ENCODE results near the gene IPCEF1. TPM values are rescaled to one million over a fixed set of nuclear protein-coding genes. Genes with fewer than 3 reads are reported as not detected.

Gene IPCEF1
- total RNA-seq, 1 experiment from 2014 or later = not detected

DNA sequence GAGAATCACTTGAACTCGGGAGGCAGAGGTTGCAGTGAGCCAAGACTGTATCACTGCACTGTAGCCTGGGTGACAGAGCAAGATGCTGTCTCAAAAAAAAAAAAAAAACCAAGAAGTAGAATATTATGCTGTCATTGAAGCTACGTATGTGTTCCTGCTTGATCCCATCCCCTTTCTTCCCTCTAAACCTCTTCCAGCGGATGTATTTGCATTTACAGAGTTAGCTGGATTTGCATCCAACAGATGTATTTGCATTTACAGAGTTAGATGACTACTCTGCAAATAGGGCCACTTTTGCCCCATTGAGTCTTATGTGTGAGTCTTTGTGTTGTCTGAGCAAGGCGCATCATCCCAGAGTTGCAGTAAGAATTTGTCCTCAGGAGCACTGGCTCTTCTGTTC is 24.9 kb upstream of the IPCEF1 start:
- Mint-ChIP-seq H3K4me1 (ENCODE audit: insufficient read depth, unreplicated experiment) (no peaks in the 10 kb centered on the region), H3K36me3 (ENCODE audit: insufficient read depth, unreplicated experiment) (no peaks in the 10 kb centered on the region), H3K27me3 (ENCODE audit: insufficient read depth, unreplicated experiment) (peaks cover 11% of the 10 kb centered on the region), H3K27ac (ENCODE audit: low read depth, unreplicated experiment) (no peak overlapping the region), H3K9me3 (ENCODE audit: unreplicated experiment) (no peaks in the 10 kb centered on the region), H3K4me3 (ENCODE audit: unreplicated experiment) (no peak overlapping the region)
- intact Hi-C loops (cut with micrococcal nuclease) = no loop called here
- CTCF ChIA-PET = interaction anchor here (0.8 to 1.3 kb wide), 2 partner anchors 11 to 228 kb away, joined by 3 to 4 read pairs; no protein-coding TSS in a partner anchor
- no TSS peak for BruUV-seq (replicated peaks)
- TF ChIP-seq, protein P1, sequence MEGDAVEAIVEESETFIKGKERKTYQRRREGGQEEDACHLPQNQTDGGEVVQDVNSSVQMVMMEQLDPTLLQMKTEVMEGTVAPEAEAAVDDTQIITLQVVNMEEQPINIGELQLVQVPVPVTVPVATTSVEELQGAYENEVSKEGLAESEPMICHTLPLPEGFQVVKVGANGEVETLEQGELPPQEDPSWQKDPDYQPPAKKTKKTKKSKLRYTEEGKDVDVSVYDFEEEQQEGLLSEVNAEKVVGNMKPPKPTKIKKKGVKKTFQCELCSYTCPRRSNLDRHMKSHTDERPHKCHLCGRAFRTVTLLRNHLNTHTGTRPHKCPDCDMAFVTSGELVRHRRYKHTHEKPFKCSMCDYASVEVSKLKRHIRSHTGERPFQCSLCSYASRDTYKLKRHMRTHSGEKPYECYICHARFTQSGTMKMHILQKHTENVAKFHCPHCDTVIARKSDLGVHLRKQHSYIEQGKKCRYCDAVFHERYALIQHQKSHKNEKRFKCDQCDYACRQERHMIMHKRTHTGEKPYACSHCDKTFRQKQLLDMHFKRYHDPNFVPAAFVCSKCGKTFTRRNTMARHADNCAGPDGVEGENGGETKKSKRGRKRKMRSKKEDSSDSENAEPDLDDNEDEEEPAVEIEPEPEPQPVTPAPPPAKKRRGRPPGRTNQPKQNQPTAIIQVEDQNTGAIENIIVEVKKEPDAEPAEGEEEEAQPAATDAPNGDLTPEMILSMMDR (IDR thresholded peaks at IDR 0.05; ENCODE audit: unreplicated experiment) = no peak
- no peak for DNase-seq (ENCODE audit: unreplicated experiment)
- POLR2A ChIA-PET = no interaction called here

DNA sequence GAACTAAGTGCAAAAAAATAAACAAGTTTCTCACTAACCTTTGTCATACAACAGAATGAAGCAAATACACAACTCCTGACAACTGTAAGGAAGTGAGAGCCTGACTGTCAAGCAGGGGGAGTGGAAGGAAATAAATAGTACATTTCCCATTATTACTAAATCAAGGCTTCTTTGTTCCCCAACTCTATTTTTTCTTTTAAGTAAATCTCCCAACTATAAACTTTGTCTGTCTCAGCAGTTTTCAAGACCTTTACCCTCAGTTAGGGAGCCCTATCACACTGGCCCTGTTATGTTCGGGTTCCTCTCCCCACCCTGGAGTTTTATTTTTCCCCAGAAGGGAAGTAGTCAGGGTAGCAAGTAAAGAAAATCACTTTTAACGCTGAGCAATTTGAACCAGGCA is 24.1 kb upstream of the IPCEF1 start:
- POLR2A ChIA-PET = no interaction called here
- no peaks in the 10 kb centered on the region for H3K4me1 Mint-ChIP-seq (ENCODE audit: insufficient read depth, unreplicated experiment)
- H3K4me3 Mint-ChIP-seq (ENCODE audit: unreplicated experiment) = no peak overlapping the region
- CTCF ChIA-PET = interaction anchor here (1.3 kb wide), 1 partner anchor 10 kb away, joined by 4 read pairs; no protein-coding TSS in a partner anchor
- H3K36me3 Mint-ChIP-seq (ENCODE audit: insufficient read depth, unreplicated experiment) = no peaks in the 10 kb centered on the region
- TF ChIP-seq, protein P1 (IDR thresholded peaks at IDR 0.05; ENCODE audit: unreplicated experiment) = no peak
- intact Hi-C loops (cut with micrococcal nuclease) = no loop called here
- no peak for DNase-seq (ENCODE audit: unreplicated experiment)
- BruUV-seq (replicated peaks) = no TSS peak
- H3K27ac Mint-ChIP-seq (ENCODE audit: low read depth, unreplicated experiment) = no peak overlapping the region
- peaks cover 8% of the 10 kb centered on the region for H3K27me3 Mint-ChIP-seq (ENCODE audit: insufficient read depth, unreplicated experiment)
- H3K9me3 Mint-ChIP-seq (ENCODE audit: unreplicated experiment) = no peaks in the 10 kb centered on the region

DNA sequence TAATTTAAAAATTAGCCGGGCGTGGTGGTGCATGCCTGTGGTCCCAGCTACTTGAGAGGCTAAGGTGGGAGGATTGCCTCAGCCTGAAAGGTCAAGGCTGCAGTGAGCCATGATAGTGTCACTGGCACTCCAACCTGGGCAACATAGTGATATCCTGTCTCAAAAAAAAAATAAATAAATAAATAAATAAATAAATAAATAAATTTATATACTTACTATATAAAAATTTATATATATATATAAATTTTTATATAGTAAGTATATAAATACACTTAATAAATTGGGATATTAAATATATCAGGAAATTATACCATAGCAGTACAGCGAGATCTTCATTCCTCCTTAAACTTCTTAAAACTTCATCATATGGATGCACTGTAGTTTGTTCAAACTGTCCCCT is 23.0 kb upstream of the IPCEF1 start:
- no TSS peak for BruUV-seq (replicated peaks)
- Mint-ChIP-seq H3K4me3 (ENCODE audit: unreplicated experiment) (no peak overlapping the region), H3K9me3 (ENCODE audit: unreplicated experiment) (no peaks in the 10 kb centered on the region), H3K36me3 (ENCODE audit: insufficient read depth, unreplicated experiment) (no peaks in the 10 kb centered on the region), H3K27ac (ENCODE audit: low read depth, unreplicated experiment) (no peak overlapping the region), H3K27me3 (ENCODE audit: insufficient read depth, unreplicated experiment) (no peaks in the 10 kb centered on the region), H3K4me1 (ENCODE audit: insufficient read depth, unreplicated experiment) (no peaks in the 10 kb centered on the region)
- intact Hi-C loops (cut with micrococcal nuclease) = no loop called here
- no peak for DNase-seq (ENCODE audit: unreplicated experiment)
- TF ChIP-seq, protein P1 (IDR thresholded peaks at IDR 0.05; ENCODE audit: unreplicated experiment) = no peak
- ChIA-PET CTCF (interaction anchor here (0.7 kb wide), 1 partner anchor 9 kb away, joined by 3 read pairs; no protein-coding TSS in a partner anchor), POLR2A (no interaction called here)

DNA sequence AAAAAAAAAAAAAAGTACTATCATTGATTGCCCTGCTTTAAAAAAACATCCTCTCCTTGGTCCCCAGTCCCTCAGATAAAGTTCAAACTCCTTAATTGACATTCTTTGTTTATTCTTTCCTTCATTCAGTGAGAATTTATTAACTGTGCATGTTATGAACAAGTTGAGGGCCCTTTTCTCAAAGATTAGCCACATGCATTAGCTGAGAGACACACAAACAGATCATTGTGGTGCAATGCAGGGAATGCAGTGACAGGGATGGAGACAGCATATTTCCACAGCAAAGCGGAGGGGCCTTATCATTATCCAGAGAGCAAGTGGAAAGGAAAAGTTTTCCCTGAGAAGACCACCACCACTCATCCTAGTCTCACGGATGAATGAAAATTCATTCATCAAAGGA is 21.9 kb upstream of the IPCEF1 start:
- TF ChIP-seq, protein P1 (IDR thresholded peaks at IDR 0.05; ENCODE audit: unreplicated experiment) = no peak
- Mint-ChIP-seq H3K27ac (ENCODE audit: low read depth, unreplicated experiment) (no peak overlapping the region), H3K9me3 (ENCODE audit: unreplicated experiment) (no peaks in the 10 kb centered on the region), H3K36me3 (ENCODE audit: insufficient read depth, unreplicated experiment) (no peaks in the 10 kb centered on the region), H3K4me3 (ENCODE audit: unreplicated experiment) (no peak overlapping the region), H3K4me1 (ENCODE audit: insufficient read depth, unreplicated experiment) (no peaks in the 10 kb centered on the region), H3K27me3 (ENCODE audit: insufficient read depth, unreplicated experiment) (no peaks in the 10 kb centered on the region)
- CTCF ChIA-PET = interaction anchor here (0.6 kb wide), 1 partner anchor 158 kb away, joined by 5 read pairs; no protein-coding TSS in a partner anchor
- no TSS peak for BruUV-seq (replicated peaks)
- POLR2A ChIA-PET = no interaction called here
- DNase-seq (ENCODE audit: unreplicated experiment) = no peak
- intact Hi-C loops (cut with micrococcal nuclease) = no loop called here
